AG04449 (cell line): ENCODE results near the gene SPTY2D1.
"Not testable (repeated sequence)": the region's sequence is repeated elsewhere in the genome, so short reads cannot be mapped to it uniquely, and the experiment has no call there.

ENCODE experiments used
- CTCF ChIA-PET: fragments of 350-600 bp; formaldehyde crosslinking; extraction: SDS; loops from one replicate; lab custom pipeline; 2021; ENCODE audit warnings: antibody characterized with exemption; lab: Yijun Ruan, JAX
- POLR2A ChIA-PET: fragments of 400-600, 350-600 bp; formaldehyde crosslinking; extraction: SDS; loops from one replicate; lab custom pipeline; 2020; ENCODE audit warnings: antibody characterized with exemption, inconsistent platforms; lab: Yijun Ruan, JAX
- DNase-seq: peaks from one replicate; pipeline ENCODE4 v3.0.0-alpha.2; 2010; ENCODE audit warnings: low read depth, low spot score
- H3K4me3 ChIP-seq: 2 replicates; pipeline ENCODE4 v1.5.1; 2011; ENCODE audit warnings: low read depth, mild to moderate bottlenecking, control low read depth, low read length
- CTCF ChIP-seq: IDR thresholded peaks from one replicate; pipeline ENCODE4 v1.5.1; 2011; ENCODE audit warnings: mild to moderate bottlenecking, moderate library complexity, low read length, control low read depth, inconsistent platforms; ENCODE audit not compliant: insufficient read depth; ENCODE audit errors: missing control alignments

Gene SPTY2D1

GRCh38 chr11:18612394-18612793, 21.7 kb downstream of the SPTY2D1 start:
- H3K4me3 ChIP-seq: no peak overlapping the region
- POLR2A ChIA-PET: no interaction called here
- TF ChIP-seq CTCF: no peak
- no peak for DNase-seq
- CTCF ChIA-PET: interaction anchor here (1.1 kb wide), 2 partner anchors 9 to 16 kb away, joined by 3 read pairs; no protein-coding TSS in a partner anchor

GRCh38 chr11:18611196-18611595, 22.9 kb downstream of the SPTY2D1 start:
- POLR2A ChIA-PET: no interaction called here
- no peak for DNase-seq
- TF ChIP-seq CTCF: no peak
- no peak overlapping the region for H3K4me3 ChIP-seq
- CTCF ChIA-PET: no interaction called here

- ChIA-PET CTCF (no interaction called here), POLR2A (no interaction called here)
- no peak for TF ChIP-seq CTCF
- H3K4me3 ChIP-seq: no peak overlapping the region
- no peak for DNase-seq
Observed at GRCh38 chr11:18608376-18608775, 25.8 kb downstream of the SPTY2D1 start.

GRCh38 chr11:18600915-18601569, 33.1 kb downstream of the SPTY2D1 start:
- TF ChIP-seq CTCF: no peak
- CTCF ChIA-PET: no interaction called here
- POLR2A ChIA-PET: no interaction called here
- DNase-seq: no peak
- H3K4me3 ChIP-seq: no peak overlapping the region

GRCh38 chr11:18599739-18600230, 34.4 kb downstream of the SPTY2D1 start, which contains the start of gene MISFA:
Gene MISFA (plus strand): TSS chr11:18599789. CDS start chr11:18599929, 140 bp downstream.
- TF ChIP-seq CTCF: no peak
- no peak for DNase-seq
- no peak within 1 kb of the TSS for H3K4me3 ChIP-seq
- POLR2A ChIA-PET: no interaction called here
- CTCF ChIA-PET: no interaction called here

GRCh38 chr11:18594999-18595749, 39.0 kb downstream of the SPTY2D1 start:
- CTCF ChIA-PET: no interaction called here
- POLR2A ChIA-PET: interaction anchor here (1.0 kb wide), 1 partner anchor 40 kb away, joined by 3 read pairs; no protein-coding TSS in a partner anchor
- no peak for TF ChIP-seq CTCF
- DNase-seq: no peak
- H3K4me3 ChIP-seq: no peak overlapping the region

GRCh38 chr11:18594088-18594487, 40.1 kb downstream of the SPTY2D1 start:
- POLR2A ChIA-PET, H3K4me3 ChIP-seq, DNase-seq, CTCF ChIA-PET: not testable (repeated sequence)
